COR-L47 (cell line): ENCODE measurements around the gene SPECC1L.

ENCODE experiments used
- DNase-seq: peaks from one replicate; lab custom pipeline; 2025; lab: John Stamatoyannopoulos, UW

The SPECC1L gene

DNA sequence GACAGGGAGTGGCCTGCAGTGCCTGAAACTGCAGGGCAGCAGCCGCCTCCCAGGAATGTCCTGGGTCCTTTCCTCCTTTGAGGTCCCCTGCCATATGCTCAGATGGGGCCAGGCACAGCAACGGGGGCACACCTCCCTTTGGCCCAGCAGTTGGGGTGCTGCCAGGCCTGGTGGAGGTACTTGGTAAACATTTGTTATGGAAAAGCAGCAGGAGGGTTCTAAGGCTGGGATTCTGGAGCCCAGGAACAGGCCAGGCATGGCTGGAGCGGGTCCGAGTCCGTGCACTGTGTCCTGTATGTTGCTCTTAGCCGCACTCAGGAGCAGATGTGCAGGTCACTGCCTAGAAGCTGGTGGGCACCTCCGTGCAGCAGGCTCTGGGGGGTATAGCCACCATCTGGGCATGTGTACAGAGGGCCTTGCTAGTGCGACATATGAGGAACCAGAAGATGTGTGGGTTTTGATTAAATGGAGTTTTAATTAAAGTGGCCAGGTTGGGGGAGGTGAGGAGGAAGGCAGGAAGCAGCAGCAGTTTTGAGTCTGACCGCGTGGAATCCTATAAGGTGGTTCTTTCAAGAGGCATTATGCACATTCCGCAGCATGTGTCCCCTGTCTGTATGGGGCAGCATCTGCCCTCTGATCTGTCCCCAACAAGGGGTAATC, 158.2 kb downstream of the SPECC1L start:
- no peak for DNase-seq

DNA sequence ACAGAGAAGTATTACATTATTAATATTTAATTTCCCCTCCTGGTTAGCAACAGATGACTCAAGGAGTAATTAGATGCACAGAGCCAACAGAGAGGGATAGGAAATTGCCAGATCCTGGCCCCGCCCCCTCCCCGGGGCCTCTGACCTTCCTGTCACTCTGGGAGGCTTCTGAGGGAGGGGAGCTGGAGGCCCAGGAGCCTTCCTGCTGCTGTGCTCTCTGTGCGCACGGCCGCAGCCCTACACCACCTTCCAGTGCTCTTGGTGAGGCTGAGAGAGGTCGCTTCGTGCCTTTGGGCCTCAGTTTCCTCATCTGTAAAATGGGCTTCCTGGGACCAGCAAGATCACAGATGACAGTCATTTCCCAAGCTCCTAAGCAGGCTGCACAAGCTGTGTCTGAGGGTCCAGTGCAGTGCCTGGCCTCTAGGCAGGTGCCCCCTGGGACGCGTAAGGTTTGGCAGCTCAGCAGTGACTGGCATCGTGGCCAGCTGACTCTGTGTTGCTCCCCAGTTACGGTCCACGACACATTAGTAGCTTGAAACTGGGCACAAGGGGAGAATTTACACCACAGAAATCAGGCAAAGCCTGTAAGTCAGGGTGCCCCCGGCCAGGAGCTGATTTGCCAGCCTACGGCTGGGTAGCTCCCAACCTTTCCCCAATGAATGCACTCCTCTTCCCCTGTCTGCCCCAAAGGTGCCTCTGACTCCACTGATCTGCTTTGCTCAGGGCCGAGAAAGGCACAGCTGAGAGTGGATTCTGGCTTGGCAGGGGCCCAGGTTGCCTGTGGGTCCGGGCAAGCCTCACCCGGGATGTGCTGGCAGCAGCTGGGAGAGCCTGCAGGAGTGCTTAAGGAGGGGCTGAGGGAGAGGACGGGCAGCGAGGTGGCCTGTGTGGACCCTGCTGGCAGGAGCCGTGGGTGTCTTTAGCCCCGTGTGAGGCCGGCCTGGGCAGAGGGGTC, 159.1 kb downstream of the SPECC1L start:
- DNase-seq: peak; percentile 68

DNA sequence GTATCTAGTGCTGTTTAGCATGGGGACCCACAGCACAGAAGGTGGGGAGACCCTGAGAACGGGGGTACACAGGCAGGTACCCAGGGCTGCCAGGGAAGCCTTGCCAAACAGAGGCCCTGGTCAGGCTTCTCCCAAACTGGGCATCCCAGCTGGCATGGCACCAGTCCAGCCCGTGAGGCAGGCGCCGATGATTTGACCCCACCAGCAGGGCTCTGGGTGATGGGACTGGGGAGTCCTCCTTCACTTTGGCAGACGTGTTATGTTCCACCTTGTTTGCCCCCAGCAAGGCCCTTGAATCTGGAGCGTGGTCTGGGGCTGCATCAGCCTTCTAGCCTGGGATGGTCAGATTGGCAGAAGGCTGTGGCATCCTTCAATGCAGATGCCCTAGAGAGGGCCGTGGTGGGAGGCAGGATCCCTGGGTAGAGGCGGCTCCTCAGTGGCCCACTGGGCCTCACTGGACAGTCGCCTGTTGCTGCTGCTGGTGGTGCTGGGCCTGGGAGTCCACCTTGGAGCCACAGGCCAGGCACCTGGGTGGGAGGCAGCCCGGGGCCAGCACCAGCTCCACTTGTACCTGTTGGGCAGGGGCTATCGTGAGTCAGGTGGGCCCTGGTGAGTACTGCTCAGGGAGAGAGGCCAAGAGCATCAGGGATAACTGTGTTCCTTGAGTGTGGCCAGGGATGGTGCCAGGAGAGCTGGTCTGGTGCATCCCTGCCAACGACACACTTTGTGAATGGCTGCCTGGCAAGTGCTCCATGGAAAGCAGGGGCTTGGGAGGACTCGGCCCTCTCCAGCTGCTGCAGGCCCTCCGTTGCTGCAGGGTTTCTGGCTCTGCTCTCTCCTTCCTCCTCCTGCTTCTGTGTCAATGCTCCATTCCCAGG, 160.0 kb downstream of the SPECC1L start:
- DNase-seq: no peak

DNA sequence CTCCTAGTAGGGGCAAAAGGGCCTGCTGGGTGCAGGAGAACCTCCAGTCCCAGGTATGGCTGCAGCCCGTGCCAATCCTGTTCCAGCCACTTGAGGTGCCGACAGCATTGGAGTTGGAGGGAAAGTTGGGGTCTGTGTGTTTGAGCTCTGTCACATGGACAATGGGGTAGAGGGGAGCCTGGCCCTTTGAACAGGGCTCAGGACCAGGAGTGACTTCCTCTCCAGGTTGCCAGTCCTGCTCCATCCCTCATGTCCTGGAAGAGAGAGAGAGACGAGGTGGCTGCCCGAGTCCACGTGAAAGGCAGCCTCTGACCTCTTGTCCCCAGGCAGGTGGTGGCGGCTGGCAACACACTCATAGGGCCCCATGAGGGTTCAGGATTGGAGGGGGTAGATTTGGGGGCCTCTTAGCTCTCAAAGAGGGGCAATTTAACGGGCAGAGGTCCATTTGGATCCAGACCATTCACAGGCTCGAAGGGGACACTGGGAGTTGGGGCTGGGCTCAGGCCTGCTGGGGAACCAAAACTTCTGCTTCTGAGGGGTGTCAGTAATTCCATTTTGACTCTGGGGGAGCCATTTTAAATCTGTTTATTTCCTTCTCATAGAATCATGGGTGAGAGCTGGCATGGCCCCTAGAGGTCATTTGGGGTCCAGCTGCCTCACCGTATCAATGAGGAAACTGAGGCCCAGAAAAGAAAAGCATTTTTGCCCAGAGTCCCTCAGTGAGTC, 160.8 kb downstream of the SPECC1L start:
- no peak for DNase-seq

DNA sequence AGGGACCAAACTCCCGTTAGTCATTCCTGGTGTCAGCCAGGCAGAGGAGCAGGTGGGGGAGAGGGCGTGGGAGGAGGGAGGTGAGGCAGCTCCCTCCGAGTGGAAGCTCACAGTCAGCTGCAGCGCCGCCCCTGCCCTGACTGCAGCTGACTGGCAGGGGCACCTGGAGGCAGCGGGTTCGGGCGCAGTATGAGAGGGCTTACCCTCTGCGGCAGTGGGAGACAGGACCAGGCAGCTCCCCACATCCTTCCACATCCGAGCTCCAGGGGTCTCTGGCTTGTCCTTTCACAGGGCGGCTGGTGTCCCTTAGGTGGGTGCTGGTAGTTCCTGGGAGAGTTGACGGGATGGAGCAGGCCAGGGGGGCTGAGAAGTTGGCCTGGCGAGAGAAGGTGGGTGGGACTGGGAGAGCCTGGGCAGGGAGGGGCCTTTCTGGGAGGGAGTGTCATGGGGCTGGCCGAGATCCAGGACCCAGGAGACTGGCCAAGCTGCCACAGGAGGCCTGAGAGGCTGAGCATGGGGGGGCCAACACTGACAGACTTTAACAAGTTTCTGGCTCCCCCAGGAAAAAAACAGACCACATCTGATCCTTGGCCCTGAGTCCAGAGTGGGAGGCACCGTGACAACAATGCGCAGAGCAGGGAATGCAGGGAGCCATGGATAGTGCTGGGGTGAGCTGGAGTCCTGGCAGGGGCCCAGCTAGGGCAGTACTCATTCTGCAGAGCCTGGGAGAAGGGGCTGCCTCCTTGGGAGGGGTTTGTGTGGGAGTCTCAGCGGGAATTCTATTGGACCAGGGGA, 161.6 kb downstream of the SPECC1L start:
- peak; percentile 74 for DNase-seq

DNA sequence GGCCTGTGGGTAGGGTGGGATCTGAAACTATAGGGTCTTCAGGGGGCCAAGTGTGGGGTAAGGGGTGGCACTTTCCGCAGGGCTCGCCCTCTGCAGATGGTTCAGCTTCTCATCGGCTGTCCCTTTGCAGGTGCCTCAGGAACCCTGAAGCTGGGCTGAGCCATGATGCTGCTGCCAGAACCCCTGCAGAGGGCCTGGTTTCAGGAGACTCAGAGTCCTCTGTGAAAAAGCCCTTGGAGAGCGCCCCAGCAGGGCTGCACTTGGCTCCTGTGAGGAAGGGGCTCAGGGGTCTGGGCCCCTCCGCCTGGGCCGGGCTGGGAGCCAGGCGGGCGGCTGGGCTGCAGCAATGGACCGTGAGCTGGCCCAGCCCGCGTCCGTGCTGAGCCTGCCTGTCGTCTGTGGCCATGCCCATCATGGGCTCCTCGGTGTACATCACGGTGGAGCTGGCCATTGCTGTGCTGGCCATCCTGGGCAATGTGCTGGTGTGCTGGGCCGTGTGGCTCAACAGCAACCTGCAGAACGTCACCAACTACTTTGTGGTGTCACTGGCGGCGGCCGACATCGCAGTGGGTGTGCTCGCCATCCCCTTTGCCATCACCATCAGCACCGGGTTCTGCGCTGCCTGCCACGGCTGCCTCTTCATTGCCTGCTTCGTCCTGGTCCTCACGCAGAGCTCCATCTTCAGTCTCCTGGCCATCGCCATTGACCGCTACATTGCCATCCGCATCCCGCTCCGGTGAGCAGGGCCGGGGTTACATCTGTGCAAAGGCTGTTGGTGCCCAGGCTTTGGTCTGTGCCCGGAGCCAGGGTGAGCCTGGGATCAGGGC, 162.6 kb downstream of the SPECC1L start:
- DNase-seq: no peak

DNA sequence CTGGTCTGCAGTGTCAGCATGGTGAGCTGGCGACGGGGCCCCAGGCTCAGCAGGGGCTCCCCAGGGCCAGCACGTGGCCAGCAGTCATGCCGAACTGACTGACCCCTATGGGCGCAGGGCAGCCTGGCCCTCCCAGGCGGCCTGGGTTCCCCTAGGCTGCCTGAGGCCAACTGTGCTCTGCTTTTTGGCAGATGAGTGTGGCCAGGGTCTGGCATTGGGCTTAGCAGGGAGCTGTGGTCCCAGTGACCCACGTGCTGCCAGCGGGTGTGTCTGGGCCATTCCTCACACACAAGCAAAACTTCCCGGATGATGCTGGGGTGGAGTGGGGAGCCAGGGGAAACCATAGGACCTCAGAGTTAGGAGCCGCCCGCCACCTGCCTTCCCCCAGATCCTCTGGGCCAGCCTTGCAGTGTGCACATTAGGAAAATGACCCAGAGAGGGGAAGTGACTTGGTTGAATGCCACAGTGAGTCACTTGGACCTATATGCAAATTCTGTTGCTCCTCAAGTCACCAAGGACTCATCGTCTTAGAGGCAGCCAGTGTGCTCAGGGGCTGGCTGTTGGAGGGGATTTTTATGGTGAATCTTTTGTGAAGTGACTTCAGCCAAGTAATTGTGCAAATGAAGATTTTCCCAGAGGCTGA, 163.3 kb downstream of the SPECC1L start:
- DNase-seq: no peak

DNA sequence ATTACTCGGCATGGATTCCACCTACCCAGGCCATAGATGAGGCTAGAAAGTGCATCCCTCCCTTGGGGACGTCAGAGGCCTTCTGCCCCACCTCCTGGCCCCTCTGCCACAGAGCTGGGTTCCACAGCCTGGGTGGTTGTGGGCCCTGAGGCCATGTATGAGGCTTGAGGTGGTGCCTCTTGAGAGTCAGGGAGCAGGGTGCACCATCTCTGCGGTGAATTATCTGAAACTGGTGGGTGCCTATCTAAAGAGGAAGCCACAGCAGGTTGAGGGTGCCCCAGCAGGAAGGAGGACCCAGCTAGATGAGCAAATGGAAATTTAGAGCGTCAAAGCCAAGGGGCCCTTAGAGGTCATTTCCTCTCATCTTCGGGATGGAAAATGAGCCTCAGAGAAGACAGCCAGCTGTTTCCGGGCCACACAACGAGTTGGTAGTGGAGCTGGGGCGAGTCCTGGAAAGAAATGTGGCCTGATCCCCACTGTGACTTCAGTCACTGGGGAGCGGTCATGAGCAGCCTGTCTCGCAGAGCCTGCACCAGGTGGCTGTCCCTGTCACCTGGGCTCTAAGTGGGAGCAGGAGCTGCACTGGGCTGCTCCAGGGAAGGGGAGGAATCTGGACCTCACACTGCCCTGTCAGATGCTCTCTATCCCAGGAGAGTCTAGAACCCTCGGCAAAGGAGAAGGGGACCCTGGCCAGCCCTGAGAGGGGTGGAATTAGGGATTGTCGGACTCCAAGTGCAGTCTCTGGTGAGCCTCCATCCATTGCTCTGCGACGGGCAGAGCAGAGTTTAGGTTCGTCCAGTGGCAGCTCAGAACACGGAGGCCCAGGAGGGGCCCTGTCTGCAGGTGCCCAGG, 164.1 kb downstream of the SPECC1L start:
- DNase-seq: no peak

DNA sequence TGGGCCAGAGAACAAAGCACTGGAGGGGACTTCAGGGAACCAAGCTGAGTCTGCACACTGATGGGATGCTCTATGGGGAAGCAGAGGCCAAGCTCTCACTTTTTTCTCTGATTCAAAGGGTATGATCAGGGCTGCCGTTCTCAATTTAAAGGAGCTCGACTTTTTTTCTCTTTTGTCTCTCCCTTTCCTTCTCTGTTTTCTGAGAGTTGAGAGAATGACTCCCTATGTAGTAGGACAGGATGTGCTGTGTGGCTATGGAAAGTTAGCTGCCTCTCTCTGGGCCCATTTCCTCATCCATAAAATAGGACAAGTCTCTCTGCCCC, 164.7 kb downstream of the SPECC1L start:
- no peak for DNase-seq

DNA sequence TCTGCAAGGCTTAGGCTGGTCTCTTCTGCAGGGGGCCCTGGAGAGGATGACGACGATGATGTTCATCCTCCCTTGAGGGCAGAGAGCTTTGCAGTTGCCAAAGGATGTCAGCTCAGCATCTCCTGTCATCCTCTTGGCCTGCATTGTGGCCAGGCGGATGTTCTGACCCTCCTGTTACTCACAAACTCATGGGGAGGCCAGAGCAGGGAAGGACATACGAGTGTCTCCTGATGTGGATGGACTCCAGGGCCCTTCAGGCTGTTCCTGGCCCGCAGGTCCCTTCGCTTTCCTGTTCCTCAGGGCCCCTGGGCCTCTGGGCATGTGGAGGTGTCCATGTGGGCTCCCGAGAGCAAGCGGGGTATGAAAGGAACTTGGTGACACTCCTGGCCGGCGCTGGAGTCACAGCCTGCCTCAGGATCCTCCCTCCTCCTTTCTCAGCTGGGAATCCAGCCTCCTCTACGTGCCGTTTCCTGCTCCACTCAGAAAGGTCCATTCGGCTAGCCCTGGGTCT, 165.3 kb downstream of the SPECC1L start:
- no peak for DNase-seq

DNA sequence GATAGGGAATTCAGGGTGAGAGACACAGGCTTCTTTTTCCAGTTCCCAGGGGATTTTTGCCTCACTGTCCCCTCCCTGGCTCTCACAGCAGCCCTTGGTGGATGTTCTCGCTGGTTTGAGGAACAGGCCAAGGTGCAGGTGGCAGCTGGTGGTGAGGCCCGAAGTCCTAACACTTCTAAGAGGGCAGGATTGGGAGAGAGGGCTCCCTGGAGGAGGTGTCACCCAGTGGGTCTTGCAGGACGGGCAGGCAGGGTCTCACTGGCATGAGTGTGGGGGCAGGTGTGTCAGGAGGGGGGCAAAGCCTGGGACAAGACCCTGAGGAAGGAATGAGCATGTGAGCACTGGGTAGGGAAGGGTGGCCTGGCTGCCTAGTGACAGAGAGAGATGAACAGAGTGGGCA, 165.9 kb downstream of the SPECC1L start:
- DNase-seq: no peak

DNA sequence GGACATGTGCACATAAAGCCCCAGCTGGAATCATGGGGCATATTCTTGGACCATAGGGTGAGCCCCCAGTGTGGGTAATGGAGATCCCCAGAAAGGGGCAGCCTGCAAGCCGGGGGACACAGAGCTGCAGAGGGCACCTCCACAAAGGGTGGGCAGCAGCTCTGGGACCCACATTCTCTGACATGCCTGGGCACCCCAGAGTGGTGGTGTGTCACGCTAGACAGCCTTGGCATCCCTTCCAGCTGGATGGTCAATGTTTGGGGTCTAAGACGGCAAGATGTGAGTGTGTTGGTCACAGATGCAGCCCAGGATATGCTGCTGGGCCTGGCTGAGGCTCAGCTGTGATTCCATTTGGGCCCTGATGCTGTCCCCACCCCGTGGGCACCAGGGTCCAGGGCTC, 166.5 kb downstream of the SPECC1L start:
- DNase-seq: no peak

DNA sequence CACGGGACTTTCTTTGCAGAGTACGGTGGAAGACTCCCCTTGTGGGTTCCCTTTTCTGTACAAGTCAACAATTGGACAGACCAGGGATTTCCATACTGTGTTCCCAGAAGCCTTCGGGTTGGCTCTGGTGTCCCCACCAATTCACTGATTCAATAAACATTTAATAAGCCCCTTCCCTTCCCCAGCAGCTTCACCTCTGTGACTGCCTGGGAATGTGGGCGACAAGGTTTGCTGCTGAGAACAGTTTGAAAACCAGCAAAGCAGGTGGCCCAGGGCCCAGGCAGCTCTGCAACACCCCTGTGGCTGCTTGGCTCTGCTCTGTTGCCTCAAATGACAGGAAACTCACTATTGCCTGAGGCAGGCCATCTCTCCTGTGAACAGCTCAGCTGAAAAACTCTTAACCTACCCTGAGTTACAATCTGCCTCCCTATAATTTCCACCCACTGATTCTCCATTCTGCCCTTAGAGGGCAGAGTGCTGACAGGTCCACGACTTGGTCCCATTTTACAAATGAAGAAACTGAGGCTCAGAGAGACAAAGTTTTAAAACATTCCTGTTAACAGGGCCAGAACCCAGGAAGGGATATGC, 167.2 kb downstream of the SPECC1L start:
- DNase-seq: no peak

DNA sequence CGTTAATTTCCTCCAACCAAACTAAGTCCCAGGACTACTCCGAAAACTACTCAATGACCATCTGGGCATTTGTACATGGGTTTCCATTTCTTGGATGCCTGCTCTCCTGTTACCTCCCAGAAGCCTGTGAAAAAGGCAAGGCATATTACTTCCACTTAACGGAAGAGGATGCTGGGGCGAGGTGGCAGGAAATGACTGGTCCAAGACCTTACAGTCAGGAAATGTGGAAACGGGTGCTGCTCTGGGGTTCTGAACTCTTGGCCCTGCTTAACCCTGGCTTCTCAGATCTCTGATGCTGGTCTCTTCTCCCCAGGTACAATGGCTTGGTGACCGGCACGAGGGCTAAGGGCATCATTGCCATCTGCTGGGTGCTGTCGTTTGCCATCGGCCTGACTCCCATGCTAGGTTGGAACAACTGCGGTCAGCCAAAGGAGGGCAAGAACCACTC, 169.7 kb downstream of the SPECC1L start:
- no peak for DNase-seq

DNA sequence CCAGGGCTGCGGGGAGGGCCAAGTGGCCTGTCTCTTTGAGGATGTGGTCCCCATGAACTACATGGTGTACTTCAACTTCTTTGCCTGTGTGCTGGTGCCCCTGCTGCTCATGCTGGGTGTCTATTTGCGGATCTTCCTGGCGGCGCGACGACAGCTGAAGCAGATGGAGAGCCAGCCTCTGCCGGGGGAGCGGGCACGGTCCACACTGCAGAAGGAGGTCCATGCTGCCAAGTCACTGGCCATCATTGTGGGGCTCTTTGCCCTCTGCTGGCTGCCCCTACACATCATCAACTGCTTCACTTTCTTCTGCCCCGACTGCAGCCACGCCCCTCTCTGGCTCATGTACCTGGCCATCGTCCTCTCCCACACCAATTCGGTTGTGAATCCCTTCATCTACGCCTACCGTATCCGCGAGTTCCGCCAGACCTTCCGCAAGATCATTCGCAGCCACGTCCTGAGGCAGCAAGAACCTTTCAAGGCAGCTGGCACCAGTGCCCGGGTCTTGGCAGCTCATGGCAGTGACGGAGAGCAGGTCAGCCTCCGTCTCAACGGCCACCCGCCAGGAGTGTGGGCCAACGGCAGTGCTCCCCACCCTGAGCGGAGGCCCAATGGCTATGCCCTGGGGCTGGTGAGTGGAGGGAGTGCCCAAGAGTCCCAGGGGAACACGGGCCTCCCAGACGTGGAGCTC, 170.2 kb downstream of the SPECC1L start:
- no peak for DNase-seq

DNA sequence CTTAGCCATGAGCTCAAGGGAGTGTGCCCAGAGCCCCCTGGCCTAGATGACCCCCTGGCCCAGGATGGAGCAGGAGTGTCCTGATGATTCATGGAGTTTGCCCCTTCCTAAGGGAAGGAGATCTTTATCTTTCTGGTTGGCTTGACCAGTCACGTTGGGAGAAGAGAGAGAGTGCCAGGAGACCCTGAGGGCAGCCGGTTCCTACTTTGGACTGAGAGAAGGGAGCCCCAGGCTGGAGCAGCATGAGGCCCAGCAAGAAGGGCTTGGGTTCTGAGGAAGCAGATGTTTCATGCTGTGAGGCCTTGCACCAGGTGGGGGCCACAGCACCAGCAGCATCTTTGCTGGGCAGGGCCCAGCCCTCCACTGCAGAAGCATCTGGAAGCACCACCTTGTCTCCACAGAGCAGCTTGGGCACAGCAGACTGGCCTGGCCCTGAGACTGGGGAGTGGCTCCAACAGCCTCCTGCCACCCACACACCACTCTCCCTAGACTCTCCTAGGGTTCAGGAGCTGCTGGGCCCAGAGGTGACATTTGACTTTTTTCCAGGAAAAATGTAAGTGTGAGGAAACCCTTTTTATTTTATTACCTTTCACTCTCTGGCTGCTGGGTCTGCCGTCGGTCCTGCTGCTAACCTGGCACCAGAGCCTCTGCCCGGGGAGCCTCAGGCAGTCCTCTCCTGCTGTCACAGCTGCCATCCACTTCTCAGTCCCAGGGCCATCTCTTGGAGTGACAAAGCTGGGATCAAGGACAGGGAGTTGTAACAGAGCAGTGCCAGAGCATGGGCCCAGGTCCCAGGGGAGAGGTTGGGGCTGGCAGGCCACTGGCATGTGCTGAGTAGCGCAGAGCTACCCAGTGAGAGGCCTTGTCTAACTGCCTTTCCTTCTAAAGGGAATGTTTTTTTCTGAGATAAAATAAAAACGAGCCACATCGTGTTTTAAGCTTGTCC, 171.0 kb downstream of the SPECC1L start:
- no peak for DNase-seq
